Gastroesophageal sphincter (tissue), 4 donors: ENCODE results near the gene ATP8B3. TPM values are rescaled to one million over a fixed set of nuclear protein-coding genes. Genes with fewer than 3 reads are reported as not detected.

Experiments used
- ATAC-seq: fragments of 150-250 bp; one replicate; pipeline ENCODE4 v1.9.1; 2016; ENCODE audit warnings: mild to moderate bottlenecking, moderate library complexity
- H3K27ac ChIP-seq, 4 donors: fragments of 200-600 bp; sonication (generic) in 3 of 4; 1 replicate in 3 of 4; 2 replicates in 1 of 4; pipeline ENCODE4 v1.5.1; 2016 to 2019
- H3K27me3 ChIP-seq: fragments of 200-600 bp; sonication (generic); one replicate; pipeline ENCODE4 v1.5.1; 2019
- H3K36me3 ChIP-seq, 2 donors: fragments of 200-600 bp; sonication (generic); one replicate each; pipeline ENCODE4 v1.5.1; 2019; ENCODE audit warnings: control low read depth in 1 of 2
- H3K4me1 ChIP-seq, 3 donors: fragments of 200-600 bp; sonication (generic); 1 replicate in 2 of 3; 2 replicates in 1 of 3; pipeline ENCODE4 v1.5.1; 2016 to 2019; ENCODE audit warnings: control low read depth in 2 of 3
- H3K4me3 ChIP-seq, 2 donors: fragments of 200-600 bp; sonication (generic); one replicate each; pipeline ENCODE4 v1.5.1; 2019; ENCODE audit warnings: mild to moderate bottlenecking in 1 of 2, moderate library complexity in 1 of 2
- H3K9me3 ChIP-seq, 3 donors: fragments of 200-600 bp; sonication (generic); one replicate each; pipeline ENCODE4 v1.5.1; 2017 to 2019; ENCODE audit warnings: control low read depth in 2 of 3
- CTCF ChIP-seq, 4 experiments: fragments of 200-600 bp in 2 of 4; fragments of 450-650 bp in 2 of 4; sonication (generic) in 1 of 4; IDR thresholded peaks; one replicate each; pipeline ENCODE4 v1.5.1; 2017 to 2019; ENCODE audit warnings: antibody characterized with exemption in 4 of 4, mild to moderate bottlenecking in 2 of 4, moderate library complexity in 2 of 4
- EP300 ChIP-seq: sonication (generic); formaldehyde crosslinking; IDR thresholded peaks from one replicate; pipeline ENCODE4 v1.6.1; 2017; ENCODE audit warnings: antibody characterized with exemption, mild to moderate bottlenecking
- POLR2A ChIP-seq, 2 donors: fragments of 450-650 bp; IDR thresholded peaks; one replicate each; pipeline ENCODE4 v1.6.1; 2017; ENCODE audit warnings: antibody characterized with exemption in 2 of 2, mild to moderate bottlenecking in 2 of 2, moderate library complexity in 1 of 2
- POLR2AphosphoS5 ChIP-seq: sonication (generic); formaldehyde crosslinking; IDR thresholded peaks from one replicate; pipeline ENCODE4 v1.6.1; 2017; ENCODE audit warnings: antibody characterized with exemption
- WGBS, 2 donors: methylation state at CpG; one replicate each; pipeline ENCODE4 v1.1.5; 2018; ENCODE audit warnings: low coverage in 1 of 2; 5-methylcytosine and 5-hydroxymethylcytosine counted together
- total RNA-seq, 4 donors: library from RNA; depleted of rRNA; stranded (reverse); fragments of >200 nt; gene quantifications; one replicate each; pipeline ENCODE4 v1.1.0, GENCODE V29; 2016

The ATP8B3 gene
- total RNA-seq, 4 donors from 2014 or later, result 0.27 to 1.4 (median 0.48) TPM

DNA sequence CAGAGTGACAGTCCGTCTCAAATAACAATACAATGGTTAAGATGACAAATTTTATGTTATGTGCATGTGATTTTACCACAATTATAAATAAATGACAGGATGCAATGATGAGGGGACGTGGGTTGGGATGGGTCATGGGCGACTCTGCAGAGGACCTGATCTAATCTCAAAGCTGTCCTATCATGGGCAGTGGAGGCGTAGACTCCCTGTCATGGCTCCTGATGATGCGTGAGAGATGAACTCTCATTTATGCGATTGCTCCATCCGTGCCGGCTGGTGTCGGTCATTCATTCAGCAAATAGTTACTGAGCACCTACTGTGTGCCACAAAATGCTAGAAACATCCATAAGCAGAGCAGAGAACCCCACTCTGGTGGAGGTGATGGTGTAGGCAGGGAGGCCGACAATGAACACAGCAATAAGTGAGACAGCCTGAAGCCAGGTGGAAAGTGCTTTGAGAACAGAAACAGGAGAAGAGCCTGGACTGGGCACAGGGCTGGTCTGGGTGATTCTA lies 37.9 kb upstream of the ATP8B3 start:
- peaks cover 0 to 9% of the 10 kb centered on the region in 2 donors for H3K36me3 ChIP-seq
- no peak overlapping the region for H3K4me3 ChIP-seq
- H3K9me3 ChIP-seq, result no peaks in the 10 kb centered on the region
- no peak overlapping the region for H3K27ac ChIP-seq
- peaks cover 0 to 65% (median 40%) of the 10 kb centered on the region in 3 donors for H3K4me1 ChIP-seq
- TF ChIP-seq CTCF (IDR thresholded peaks at IDR 0.05) (no peak), POLR2A (IDR thresholded peaks at IDR 0.05) (no peak), POLR2AphosphoS5 (no peak), EP300 (no peak)
- H3K27me3 ChIP-seq, result peaks cover 16% of the 10 kb centered on the region
- ATAC-seq, result no peak
- 81 to 95% methylated on average over 4 to 10 of the region's 10 CpGs for WGBS, 2 donors

GRCh38 chr19:1849132-1849474 lies 37.0 kb upstream of the ATP8B3 start:
- WGBS, 2 donors, result 54 to 67% methylated on average over 4 to 5 of the region's 5 CpGs
- H3K4me3 ChIP-seq, result no peak overlapping the region

GRCh38 chr19:1848399-1849131 lies 36.5 kb upstream of the ATP8B3 start, which contains the start of gene REXO1:
Gene REXO1 (minus strand): TSS chr19:1848483. CDS start chr19:1848358, 125 bp downstream.
- peak; percentile 32 to 57 for TF ChIP-seq POLR2A (IDR thresholded peaks at IDR 0.05)
- TF ChIP-seq EP300, result no peak
- TF ChIP-seq POLR2AphosphoS5, result peak; percentile 10
- peak in 3 of 4 experiments; percentile 86 to 94 (median 92) for TF ChIP-seq CTCF (IDR thresholded peaks at IDR 0.05)
- Histone ChIP-seq H3K9me3 (no peaks in the 10 kb centered on the region), H3K36me3 (peaks cover 0 to 10% of the 10 kb centered on the region in 2 donors), H3K4me3 (peak within 1 kb of the TSS; percentile 83 to 100), H3K27ac (peak within 1 kb of the TSS; percentile 96 to 99 (median 98)), H3K27me3 (peaks cover 16% of the 10 kb centered on the region), H3K4me1 (peaks cover 0 to 65% (median 42%) of the 10 kb centered on the region in 3 donors)
- WGBS, 2 donors, result 3 to 20% methylated on average over 1 to 9 of the region's 60 CpGs
- ATAC-seq, result peak; percentile 93

More at GRCh38 chr19:1849132-1849474, 37.0 kb upstream of the ATP8B3 start:
- Histone ChIP-seq H3K9me3 (no peaks in the 10 kb centered on the region), H3K36me3 (peaks cover 0 to 10% of the 10 kb centered on the region in 2 donors), H3K27ac (peak overlapping the region in 2 of 4 donors; percentile 96 to 99), H3K27me3 (peaks cover 16% of the 10 kb centered on the region), H3K4me1 (peaks cover 0 to 65% (median 41%) of the 10 kb centered on the region in 3 donors)
- no peak for TF ChIP-seq POLR2A (IDR thresholded peaks at IDR 0.05)
- no peak for TF ChIP-seq POLR2AphosphoS5
- no peak for TF ChIP-seq EP300
- no peak for TF ChIP-seq CTCF (IDR thresholded peaks at IDR 0.05)
- ATAC-seq, result no peak

- 0% methylated on average over 6 to 8 of the region's 72 CpGs for WGBS, 2 donors
- H3K4me3 ChIP-seq, result peak overlapping the region; percentile 83 to 100
- H3K27ac ChIP-seq, result peak overlapping the region; percentile 96 to 99 (median 98)
- peak; percentile 13 for ATAC-seq
- H3K4me1 ChIP-seq, result peaks cover 0 to 65% (median 46%) of the 10 kb centered on the region in 3 donors
- TF ChIP-seq CTCF (IDR thresholded peaks at IDR 0.05) (no peak), POLR2A (IDR thresholded peaks at IDR 0.05) (no peak), POLR2AphosphoS5 (no peak), EP300 (no peak)
- H3K9me3 ChIP-seq, result no peaks in the 10 kb centered on the region
- H3K36me3 ChIP-seq, result peaks cover 0 to 10% of the 10 kb centered on the region in 2 donors
- peaks cover 16% of the 10 kb centered on the region for H3K27me3 ChIP-seq
These were observed 35.8 kb upstream of the ATP8B3 start for GRCh38 chr19:1847684-1848398.
